Uterus (tissue), 2 donors: ENCODE data around the gene KLHDC2.
"Not testable (repeated sequence)": the region's sequence is repeated elsewhere in the genome, so short reads cannot be mapped to it uniquely, and the experiment has no call there.

Source experiments
- CTCF ChIP-seq, 4 experiments: fragments of 200-600 bp in 2 of 4; fragments of 450-650 bp in 2 of 4; sonication (generic) in 2 of 4; IDR thresholded peaks; one replicate each; pipeline ENCODE4 v1.5.1; 2016 to 2019; ENCODE audit warnings: antibody characterized with exemption in 4 of 4, mild to moderate bottlenecking in 2 of 4, moderate library complexity in 1 of 4
- POLR2A ChIP-seq, 2 donors: fragments of 450-650 bp; IDR thresholded peaks; one replicate each; pipeline ENCODE4 v1.6.1; 2016; ENCODE audit warnings: antibody characterized with exemption in 2 of 2, mild to moderate bottlenecking in 1 of 2, moderate library complexity in 1 of 2

GRCh38 chr14:49781040-49781439 lies 13.1 kb downstream of the KLHDC2 start:
- not testable (repeated sequence) for TF ChIP-seq CTCF, POLR2A (IDR thresholded peaks at IDR 0.05)
